ENCODE measurements around the gene DYNC1I2.
"Not testable (repeated sequence)": the region's sequence is repeated elsewhere in the genome, so short reads cannot be mapped to it uniquely, and the experiment has no call there.

Gene DYNC1I2

DNA sequence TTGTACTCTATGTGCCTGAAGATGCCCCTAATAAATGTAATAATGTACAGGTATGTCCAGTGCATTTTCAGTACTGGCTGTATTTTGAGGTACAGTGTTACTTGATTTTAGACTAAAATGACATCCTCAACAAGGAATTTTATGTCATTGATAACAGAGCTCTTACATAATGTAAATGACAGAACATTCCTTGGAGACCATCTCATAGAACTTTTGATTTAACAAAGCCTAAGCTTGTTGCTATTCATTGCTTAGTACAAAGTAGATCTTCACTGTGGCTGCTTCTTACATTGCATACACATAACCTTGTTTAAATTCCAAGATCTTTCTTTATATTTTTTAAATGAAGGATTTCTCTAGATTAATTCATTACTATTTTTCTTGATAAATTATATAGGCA is 24.1 kb downstream of the DYNC1I2 start:
- DNase-seq (ENCODE audit: insufficient read length, low spot score) = no peak
- no peak for FAIRE-seq

DNA sequence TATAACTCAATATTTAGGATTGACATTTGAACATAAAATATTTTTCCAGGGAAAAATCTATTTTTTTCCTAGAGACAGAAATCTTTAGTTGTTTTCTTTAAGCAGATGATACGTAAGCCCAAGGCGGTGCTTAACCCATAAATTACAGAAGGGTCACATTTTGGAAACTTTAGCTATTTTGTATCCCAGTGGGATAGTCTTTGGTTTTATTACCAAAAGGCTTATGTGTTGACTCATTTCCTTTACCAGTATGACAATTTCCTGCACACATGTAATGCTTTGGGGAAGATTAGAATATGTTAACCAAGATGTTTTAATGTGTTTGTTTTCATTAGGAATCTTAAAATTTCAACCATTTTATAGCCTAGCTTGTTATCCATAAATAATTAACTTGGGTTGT is 24.8 kb downstream of the DYNC1I2 start:
- DNase-seq (ENCODE audit: insufficient read length, low spot score) = no peak
- FAIRE-seq = peak; percentile 8

DNA sequence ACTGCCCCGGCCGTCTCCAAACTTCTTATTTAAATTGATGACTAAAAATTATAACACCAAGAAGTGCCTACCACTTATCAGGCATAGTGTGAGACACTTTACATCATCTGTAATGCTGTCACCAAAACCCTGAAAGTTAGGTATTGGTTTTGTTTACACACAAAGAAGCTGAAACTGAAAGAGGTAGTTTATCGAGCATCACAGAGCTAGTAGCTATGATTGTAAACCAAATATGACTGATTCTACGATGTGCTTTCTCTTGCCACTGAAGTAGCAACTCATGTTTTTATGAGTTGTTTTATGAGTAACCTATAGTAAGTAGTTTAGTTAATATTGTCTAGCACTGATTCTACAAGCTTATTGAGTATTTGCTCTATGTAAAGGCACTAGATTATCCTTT is 31.5 kb downstream of the DYNC1I2 start:
- FAIRE-seq = no peak
- DNase-seq (ENCODE audit: insufficient read length, low spot score) = no peak

DNA sequence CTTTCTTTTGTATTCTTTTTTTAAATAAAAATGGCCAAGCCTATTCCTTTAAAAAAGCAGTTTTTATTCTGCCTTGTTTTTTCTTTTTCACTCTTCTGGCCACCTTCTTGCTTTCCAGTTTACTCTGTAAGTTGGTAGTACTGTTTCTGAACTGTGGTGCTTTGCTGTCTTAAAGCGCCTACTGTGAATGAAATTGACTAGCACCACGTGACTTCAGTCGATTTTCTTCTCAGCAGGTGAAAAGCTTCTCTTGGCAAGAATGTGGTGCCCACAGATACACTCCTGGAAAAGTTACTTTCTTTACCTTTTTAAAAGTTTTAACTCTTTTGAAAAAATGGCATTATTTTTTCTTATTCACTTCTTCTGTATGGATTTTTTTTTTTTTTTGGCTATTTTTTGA is 32.4 kb downstream of the DYNC1I2 start:
- FAIRE-seq (no peak), DNase-seq (ENCODE audit: insufficient read length, low spot score) (no peak)

DNA sequence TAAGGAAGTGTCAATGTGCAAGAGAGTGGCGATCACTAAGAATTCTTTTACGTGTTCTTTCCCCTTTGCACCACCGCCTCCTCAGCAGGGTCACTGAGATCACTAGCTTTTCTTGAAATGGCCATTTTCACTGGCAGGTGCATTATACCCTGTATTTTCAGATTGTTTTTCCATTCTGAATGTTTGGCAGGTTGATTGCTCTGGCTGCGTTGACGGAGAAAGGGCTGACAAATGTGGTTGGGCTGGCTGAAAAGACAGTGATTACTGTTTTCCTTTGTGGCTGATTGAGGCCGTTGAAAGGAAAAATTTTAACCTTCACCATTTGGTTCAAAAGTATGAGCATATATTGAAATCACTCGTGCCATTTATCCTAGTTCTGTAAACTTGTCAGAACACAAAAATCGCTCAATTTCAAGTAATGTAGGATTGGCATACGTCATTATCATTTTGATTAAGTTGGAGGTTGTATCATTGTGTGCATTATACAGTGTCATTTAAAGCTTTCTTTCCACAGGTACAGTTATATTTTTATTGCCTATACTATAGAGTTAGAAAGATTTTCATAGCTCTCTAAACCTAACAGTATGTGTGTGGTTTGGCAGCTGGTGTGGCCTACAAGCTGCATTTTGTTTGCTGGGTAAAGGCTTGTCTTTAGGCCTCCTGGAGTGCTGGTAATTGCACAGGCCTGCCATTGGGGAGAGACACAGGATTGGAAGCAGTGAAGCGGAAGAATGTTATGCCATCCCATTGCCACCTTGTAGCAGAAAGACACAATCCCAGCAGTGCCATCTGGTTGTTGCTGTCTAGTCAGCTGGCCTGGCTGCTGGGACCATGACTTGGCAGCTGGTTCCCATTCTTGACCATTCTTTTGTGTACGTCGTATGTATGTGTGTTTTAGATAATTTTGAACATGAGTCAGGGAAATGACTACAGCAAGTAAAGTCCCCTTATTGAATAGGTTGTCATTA is 36.7 kb downstream of the DYNC1I2 start:
- no peak for DNase-seq (ENCODE audit: insufficient read length, low spot score)
- FAIRE-seq = peak; percentile 64

DNA sequence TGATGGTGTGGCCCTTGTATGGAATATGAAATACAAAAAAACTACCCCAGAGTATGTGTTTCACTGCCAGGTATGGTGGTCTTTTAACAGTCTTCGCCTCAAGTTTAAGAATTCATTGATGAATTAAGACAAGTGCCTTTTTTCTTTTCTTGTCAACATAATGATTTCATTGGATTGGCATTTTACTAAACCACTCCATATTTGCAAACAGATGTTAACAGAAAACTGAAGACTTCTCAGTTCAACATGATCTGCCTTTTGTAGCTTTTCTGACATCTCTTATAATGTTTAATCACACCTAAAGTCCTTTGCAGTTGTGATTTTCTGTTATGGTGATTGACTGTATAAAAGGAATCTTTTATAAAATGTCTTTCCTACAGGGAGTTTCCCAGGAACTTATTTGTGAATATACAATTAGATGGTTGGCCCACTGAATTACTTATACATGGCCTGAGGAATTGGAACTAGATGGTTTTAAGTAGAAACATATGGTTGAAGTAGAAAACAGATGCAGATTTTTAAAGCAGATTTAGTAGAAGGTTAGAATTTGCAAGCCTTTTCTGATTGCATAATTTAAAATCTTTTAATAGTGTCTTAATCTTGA is 39.7 kb downstream of the DYNC1I2 start:
- DNase-seq (ENCODE audit: insufficient read length, low spot score) (no peak), FAIRE-seq (peak; percentile 21)

DNA sequence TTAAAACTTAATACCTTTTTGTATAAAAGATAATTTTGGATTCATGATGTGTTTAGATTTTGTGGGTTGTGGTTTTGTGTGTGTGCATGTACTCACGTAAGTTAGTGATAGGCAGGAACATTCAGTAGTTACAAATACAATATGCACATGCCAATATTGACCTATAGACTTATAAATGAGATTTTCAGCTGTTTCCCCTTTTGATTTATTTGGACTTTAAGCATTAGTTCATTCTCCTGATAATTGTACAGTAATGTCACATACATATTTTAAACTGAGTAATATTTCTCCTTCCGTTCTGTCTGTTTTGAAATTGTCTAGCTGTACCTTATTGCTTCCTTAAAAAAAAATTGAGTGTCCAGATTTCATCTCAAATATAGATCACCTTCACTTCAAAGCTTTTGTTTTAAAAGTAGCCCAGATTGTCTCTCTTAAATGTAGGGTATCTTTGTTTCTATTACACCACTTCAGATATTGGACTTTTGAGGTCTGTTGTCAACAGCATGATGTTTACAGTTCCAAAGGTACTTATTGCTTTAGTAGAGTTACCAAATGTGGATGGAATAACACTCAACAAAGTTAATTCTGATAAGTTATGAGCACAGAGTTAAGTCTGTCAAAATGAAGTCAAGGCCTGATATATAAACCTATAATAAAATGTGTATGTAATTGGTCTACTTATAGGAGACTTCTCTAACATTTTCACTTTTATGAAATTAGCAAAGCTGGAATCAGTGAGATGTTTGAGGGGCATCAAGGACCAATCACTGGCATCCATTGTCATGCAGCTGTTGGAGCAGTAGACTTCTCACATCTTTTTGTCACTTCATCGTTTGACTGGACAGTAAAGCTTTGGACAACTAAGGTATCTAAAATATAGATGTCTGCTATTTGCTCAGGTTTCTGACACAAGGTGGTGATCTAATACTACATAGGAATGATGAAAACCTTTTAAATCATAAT is 42.0 kb downstream of the DYNC1I2 start:
- DNase-seq (ENCODE audit: insufficient read length, low spot score) (no peak), FAIRE-seq (peak; percentile 45)

DNA sequence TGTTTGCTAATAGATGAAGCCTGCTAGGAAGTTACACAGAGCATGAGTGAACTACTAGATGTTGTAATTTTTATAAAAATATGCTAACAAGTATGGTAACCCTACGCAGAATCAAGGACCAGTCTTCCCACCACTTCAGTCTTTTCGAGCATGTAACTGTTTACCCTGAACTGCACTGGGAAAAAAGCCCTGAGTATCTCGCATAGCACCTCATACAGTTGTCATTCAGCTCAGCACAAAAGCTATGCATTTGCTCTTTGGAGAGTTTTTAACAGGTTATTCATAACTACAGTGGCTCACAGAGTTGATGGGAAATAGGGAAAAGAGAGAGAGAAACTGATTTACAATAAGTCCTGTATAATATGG is 42.7 kb downstream of the DYNC1I2 start:
- DNase-seq (ENCODE audit: insufficient read length, low spot score) = no peak
- no peak for FAIRE-seq

DNA sequence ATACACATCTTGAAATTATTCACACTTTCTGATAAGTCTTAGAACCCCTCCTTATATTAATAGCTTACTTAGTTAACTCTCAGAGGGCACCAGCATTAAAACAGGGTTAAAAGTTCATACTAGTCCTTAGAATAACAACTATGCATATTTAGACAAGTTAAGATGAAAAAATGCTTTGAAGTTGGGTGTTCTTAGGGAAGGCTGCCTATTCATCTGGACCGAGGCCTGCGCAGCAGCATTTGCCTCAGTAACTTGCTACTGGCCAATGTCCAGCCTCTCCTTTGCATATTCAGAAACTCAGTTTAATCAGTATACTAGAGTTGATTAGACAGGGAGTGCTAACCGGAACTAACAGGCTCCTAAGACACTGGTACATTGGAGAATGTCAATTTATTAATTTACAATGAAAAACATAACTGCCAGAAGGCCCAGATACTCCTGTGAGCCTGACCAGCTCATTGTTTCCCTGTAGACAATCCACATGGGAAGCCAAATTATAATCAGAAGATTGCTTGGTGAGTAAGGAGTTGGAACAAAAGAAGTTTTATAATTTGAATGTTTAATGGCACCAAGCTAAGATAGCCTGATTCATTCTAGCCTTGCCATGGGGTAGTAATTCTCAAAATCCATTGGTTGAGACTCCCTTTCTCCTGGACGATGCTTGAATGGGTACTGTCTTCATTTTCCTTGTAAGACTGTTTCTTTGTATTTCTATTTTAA is 48.9 kb downstream of the DYNC1I2 start:
- FAIRE-seq = no peak
- DNase-seq (ENCODE audit: insufficient read length, low spot score) = no peak

DNA sequence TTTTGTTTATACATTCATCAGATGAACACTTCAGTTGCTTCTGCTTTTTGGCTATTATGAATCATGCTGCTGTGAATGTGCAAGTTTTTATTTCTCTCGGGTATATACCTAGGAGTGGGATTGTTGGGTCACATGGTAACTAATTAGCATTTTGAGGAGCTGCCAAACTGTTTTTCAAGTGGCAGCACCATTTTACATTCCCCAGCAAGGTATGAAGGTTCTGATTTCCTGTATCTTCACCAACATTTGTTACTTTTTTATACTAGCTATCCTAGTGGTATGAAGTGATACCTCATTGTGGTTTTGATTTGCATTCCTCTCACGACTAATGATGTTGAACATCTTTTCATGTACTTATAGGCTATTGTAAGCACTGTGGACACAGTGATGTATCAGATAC is 53.9 kb downstream of the DYNC1I2 start:
- FAIRE-seq (peak; percentile 58), DNase-seq (ENCODE audit: insufficient read length, low spot score) (no peak)

DNA sequence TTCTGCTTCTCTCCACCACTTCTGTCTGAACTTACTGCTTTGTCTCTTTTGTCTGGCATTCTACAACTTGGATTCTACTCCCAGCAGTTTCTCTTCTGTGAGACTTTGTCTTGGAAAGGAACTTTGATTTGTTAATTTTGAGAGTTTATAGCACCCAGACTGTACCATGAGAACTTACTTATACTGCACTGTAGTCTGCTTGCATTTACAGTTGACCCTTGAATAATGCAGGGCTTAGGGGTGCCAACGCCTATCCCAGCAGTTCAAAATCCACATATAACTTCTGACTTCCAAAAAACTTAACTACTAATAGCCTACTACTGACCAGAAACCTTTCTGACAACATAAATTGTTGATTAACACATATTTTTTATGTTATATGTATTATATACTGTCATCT is 55.5 kb downstream of the DYNC1I2 start:
- no peak for DNase-seq (ENCODE audit: insufficient read length, low spot score)
- no peak for FAIRE-seq

DNA sequence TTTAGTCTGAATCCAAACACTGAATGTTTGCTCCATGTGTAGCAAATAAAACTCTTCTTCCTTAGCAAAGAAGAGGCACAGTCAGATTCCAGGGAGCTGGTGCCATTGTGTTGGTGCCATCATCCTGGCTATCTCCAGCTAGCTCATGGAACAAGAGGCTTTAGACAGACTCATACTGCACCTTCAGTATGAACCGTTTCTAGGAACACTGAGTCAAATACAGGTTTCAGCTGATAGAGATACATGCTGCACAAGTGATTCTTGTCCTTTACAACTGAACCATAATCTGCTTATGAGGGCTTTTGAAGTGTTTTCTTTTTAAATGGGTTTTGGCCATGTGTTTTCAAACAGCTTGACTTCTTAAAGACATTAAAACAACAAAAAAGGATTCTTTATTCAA is 57.9 kb downstream of the DYNC1I2 start:
- FAIRE-seq = no peak

DNA sequence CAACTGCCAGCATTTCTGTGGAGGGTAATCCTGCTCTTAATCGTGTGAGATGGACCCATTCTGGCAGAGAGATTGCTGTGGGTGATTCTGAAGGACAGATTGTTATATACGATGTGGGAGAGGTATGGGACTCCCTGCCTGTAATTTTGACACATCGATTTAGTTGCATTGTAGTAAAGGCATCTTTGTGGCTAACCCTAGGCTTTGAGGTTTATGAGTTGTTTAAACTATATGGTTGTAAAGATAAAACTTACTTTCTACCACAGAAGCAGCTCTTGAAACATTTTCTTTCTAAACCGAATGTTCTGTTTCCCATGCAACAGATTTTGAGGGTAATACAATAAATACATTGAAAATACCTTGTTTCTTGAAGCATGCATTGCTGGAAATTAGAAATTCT is 58.5 kb downstream of the DYNC1I2 start:
- DNase-seq (ENCODE audit: insufficient read length, low spot score) (no peak), FAIRE-seq (no peak)

More for the DNA sequence above, 57.9 kb downstream of the DYNC1I2 start:
- no peak for DNase-seq (ENCODE audit: insufficient read length, low spot score)

DNA sequence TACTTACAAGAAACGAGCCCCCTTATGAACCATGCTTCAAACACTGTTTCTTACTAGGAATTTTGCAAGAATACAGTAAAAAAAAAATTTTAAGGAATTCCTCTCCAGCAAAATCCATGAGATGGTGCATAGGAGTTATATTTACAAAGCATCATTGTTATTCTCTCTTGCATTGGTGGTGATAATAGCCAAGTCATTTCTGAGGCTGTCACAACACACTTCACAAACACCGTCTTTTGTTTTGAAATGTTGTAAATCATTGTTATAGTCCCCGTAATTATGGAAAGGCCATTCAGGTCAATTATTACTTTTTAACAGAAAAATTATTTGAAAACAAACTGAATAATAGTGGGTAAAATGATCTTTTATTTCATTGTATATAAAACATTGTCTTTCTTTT is 60.1 kb downstream of the DYNC1I2 start:
- FAIRE-seq (no peak), DNase-seq (ENCODE audit: insufficient read length, low spot score) (no peak)

DNA sequence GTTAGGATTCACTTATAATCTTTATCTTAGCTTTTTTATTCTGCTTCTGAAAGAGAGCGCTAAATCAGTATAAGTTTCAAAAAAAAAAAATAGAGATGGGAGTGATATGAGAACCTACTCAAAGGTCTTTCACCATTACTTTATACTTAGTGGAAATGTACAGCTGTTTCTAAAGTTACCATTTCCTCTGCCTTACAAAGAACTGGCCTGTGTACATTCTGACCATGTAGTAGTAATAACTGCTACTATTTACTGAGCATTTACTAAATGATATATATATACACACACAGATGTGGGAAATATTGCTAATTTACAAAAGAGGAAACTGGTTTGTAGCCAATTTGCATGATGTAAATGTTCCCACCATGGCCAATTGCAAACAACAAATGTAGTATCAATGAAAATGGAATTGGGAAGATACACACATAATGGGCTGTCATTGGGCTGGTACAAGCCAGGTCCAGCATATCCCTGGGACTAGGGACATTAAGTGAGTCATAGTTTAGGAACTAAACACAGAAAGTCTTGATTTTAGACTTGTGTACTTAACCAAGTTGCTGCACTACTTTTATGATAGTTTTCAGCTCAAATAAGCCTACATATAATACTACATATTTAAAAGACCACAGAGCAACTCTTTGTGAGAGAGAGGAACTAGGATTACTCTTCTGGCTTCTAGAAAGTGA is 67.1 kb downstream of the DYNC1I2 start:
- DNase-seq (ENCODE audit: insufficient read length, low spot score) = no peak
- FAIRE-seq = no peak

DNA sequence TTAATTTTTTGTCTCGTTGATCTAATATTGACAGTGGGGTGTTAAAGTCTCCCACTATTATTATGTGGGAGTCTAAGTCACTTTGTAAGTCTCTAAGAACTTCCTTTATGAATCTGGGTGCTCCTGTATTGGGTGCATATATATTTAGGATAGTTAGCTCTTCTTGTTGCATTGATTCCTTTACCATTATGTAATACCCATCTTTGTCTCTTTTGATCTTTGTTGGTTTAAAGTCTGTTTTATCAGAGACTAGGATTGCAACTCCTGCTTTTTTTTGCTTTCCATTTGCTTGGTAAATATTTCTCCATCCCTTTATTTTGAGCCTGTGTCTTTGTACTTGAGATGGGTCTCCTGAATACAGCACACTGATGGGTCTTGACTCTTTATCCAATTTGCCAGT is 71.5 kb downstream of the DYNC1I2 start:
- FAIRE-seq; DNase-seq (ENCODE audit: insufficient read length, low spot score): not testable (repeated sequence)

DNA sequence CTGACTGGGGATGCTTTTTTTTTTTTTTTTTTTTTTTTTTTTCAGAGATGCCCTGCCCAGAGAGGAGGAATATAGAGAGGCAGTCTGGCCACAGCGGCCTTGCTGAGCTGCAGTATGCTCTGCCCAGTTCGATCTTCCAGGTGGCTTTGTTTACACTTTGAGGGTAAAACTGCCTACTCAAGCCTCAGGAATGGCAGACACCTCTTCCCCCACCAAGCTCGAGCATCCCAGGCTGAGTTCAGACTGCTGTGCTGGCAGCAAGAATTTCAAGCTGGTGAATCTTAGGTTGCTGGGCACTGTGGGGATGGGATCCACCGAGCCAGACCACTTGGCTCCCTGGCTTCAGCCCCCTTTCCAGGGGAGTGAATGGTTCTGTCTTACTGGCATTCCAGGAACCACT is 73.9 kb downstream of the DYNC1I2 start:
- not testable (repeated sequence) for FAIRE-seq; DNase-seq (ENCODE audit: insufficient read length, low spot score)

DNA sequence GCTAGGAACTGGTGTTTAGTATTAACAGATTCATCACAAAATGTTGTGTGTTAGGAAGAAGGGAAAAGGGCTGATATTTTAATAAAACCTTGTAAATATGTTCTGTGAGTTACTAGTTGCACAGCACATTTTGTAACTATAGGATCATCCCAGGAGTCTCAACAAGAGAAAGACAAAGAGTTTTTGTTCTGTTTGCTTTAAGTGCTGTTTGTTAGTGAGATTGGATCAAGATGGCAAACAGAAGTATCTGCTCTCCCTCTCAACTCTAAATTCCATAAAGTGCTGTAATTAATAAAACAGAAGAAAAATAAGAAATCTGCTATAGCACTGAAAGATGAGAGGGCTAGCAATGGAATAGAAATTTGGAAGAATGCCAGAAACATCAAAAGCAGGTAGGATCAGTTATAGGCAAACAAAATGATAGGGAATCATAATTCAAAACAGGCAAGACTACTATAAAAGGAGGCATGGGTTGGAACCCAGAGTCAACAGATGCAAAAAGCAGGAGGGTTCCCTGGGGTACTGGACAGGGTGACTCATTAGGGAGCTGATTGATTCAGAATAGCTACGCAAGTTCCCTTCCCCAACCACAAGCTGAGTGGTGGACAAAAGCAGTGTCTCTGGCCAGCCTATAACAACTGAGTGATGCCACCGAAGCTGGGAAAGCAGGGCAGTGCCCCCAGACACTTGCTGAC is 75.8 kb downstream of the DYNC1I2 start:
- FAIRE-seq (no peak), DNase-seq (ENCODE audit: insufficient read length, low spot score) (no peak)

DNA sequence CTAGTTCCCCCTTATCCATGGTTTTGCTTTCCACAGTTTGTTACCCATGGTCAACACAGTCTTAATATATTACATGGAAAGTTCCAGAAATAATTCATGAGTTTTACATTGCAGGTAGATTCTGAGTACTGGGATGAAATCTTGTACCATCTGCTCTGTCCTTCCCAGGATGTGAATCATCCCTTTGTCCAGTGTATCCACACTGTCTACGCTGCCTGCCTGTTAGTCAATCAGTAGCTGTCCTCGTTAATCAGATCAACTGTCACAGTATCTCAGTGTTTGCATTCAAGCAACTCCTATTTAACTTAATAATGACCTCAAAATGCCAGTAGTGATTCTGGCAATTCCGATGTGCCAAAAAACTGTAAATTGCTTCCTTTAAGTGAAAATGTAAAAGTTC is 76.3 kb downstream of the DYNC1I2 start:
- no peak for FAIRE-seq

More for the DNA sequence above, 76.3 kb downstream of the DYNC1I2 start:
- no peak for DNase-seq (ENCODE audit: insufficient read length, low spot score)

All from GM19239 (cell line).